DOHH2 (cell line): ENCODE results near the gene PIAS2.

ENCODE experiments used
- H3F3A ChIP-seq: fragments of 200-600 bp; sonication (generic), shearing (Covaris generic); 2 replicates; pipeline ENCODE4 v1.6.0; 2016; ENCODE audit warnings: antibody characterized with exemption, mild to moderate bottlenecking; ENCODE audit not compliant: control insufficient read depth, insufficient read depth
- H3K27ac ChIP-seq: fragments of 200-600 bp; sonication (generic); 2 replicates; pipeline ENCODE4 v1.5.1; 2014; ENCODE audit warnings: low read depth, mild to moderate bottlenecking, low read length, moderate library complexity
- H3K27me3 ChIP-seq: fragments of 200-600 bp; sonication (generic); 2 replicates; pipeline ENCODE4 v1.6.1; 2014; ENCODE audit warnings: mild to moderate bottlenecking, low read length, mixed read lengths; ENCODE audit not compliant: control insufficient read depth
- H3K36me3 ChIP-seq: fragments of 200-600 bp; sonication (generic); 2 replicates; pipeline ENCODE4 v1.6.1; 2014; ENCODE audit warnings: mild to moderate bottlenecking, low read length, moderate library complexity, mixed read lengths; ENCODE audit not compliant: control insufficient read depth
- H3K4me1 ChIP-seq: fragments of 200-600 bp; sonication (generic); 2 replicates; pipeline ENCODE4 v1.6.1; 2014; ENCODE audit warnings: mild to moderate bottlenecking, low read length, mixed read lengths; ENCODE audit not compliant: control insufficient read depth
- H3K4me2 ChIP-seq: fragments of 200-600 bp; sonication (generic); 2 replicates; pipeline ENCODE4 v1.6.0; 2014; ENCODE audit warnings: mild to moderate bottlenecking, low read length, moderate library complexity
- H3K4me3 ChIP-seq: fragments of 200-600 bp; sonication (generic); 2 replicates; pipeline ENCODE4 v1.5.1; 2014; ENCODE audit warnings: mild to moderate bottlenecking, low read length, mixed read lengths
- H3K79me2 ChIP-seq: fragments of 200-600 bp; sonication (generic); 2 replicates; pipeline ENCODE4 v1.6.1; 2014; ENCODE audit warnings: mild to moderate bottlenecking, low read length, mixed read lengths; ENCODE audit not compliant: control insufficient read depth
- H3K9me2 ChIP-seq: fragments of 200-600 bp; sonication (generic); replicated peaks from 2 replicates; pipeline ENCODE4 v1.6.1; 2014; ENCODE audit warnings: mild to moderate bottlenecking, low read length, mixed read lengths; ENCODE audit not compliant: control insufficient read depth
- H3K9me3 ChIP-seq: fragments of 200-600 bp; sonication (generic); 2 replicates; pipeline ENCODE4 v1.6.1; 2014; ENCODE audit warnings: antibody characterized with exemption, low read length, mixed read lengths; ENCODE audit not compliant: control insufficient read depth, insufficient read depth
- H4K20me1 ChIP-seq: fragments of 200-600 bp; sonication (generic); 2 replicates; pipeline ENCODE4 v1.6.0; 2014; ENCODE audit warnings: low read depth, mild to moderate bottlenecking, antibody characterized with exemption, low read length, moderate library complexity; ENCODE audit not compliant: control insufficient read depth, insufficient read depth
- EZH2phosphoT487 ChIP-seq: fragments of 200-600 bp; sonication (generic); IDR thresholded peaks from 2 replicates; pipeline ENCODE4 v1.6.1; 2017; ENCODE audit warnings: borderline replicate concordance, mild to moderate bottlenecking, antibody characterized with exemption, low read length, moderate library complexity, mixed read lengths
- TF ChIP-seq, protein P1 (sequence below): fragments of 200-600 bp; sonication (generic); IDR thresholded peaks from one replicate; pipeline ENCODE4 v1.5.1; 2014; ENCODE audit warnings: antibody characterized with exemption, mild to moderate bottlenecking, low read depth, low read length; ENCODE audit not compliant: poor library complexity, severe bottlenecking

Gene PIAS2

DNA sequence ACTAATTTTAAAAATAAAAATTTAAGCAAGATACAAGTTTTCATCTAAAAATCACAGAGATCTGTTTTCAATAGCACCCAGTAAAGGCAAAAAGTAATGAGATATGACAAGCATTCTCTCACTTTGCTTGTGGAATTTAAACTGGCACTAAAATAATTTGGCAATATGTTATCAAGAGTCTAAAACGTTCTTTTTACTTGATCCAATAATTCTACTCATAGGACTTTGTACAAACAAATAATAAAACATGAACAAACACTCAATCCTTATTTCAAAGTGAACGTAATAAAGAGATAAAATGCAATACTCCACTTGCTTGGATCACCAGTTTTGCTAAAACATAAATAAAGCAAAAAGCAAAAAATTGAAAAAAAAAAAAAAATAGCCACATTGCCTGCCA is 30.4 kb downstream of the PIAS2 start:
- peaks cover 20% of the 10 kb centered on the region for H3K9me3 ChIP-seq
- H3F3A ChIP-seq, result no peaks in the 10 kb centered on the region
- peaks cover 5% of the 10 kb centered on the region for H3K4me1 ChIP-seq
- H3K27me3 ChIP-seq, result no peaks in the 10 kb centered on the region
- no peaks in the 10 kb centered on the region for H4K20me1 ChIP-seq
- no peaks in the 10 kb centered on the region for H3K9me2 ChIP-seq
- TF ChIP-seq, protein P1, sequence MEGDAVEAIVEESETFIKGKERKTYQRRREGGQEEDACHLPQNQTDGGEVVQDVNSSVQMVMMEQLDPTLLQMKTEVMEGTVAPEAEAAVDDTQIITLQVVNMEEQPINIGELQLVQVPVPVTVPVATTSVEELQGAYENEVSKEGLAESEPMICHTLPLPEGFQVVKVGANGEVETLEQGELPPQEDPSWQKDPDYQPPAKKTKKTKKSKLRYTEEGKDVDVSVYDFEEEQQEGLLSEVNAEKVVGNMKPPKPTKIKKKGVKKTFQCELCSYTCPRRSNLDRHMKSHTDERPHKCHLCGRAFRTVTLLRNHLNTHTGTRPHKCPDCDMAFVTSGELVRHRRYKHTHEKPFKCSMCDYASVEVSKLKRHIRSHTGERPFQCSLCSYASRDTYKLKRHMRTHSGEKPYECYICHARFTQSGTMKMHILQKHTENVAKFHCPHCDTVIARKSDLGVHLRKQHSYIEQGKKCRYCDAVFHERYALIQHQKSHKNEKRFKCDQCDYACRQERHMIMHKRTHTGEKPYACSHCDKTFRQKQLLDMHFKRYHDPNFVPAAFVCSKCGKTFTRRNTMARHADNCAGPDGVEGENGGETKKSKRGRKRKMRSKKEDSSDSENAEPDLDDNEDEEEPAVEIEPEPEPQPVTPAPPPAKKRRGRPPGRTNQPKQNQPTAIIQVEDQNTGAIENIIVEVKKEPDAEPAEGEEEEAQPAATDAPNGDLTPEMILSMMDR, result no peak
- TF ChIP-seq EZH2phosphoT487, result no peak
- no peak overlapping the region for H3K27ac ChIP-seq
- peaks cover 33% of the 10 kb centered on the region for H3K36me3 ChIP-seq
- H3K4me3 ChIP-seq, result no peak overlapping the region
- peaks cover 89% of the 10 kb centered on the region for H3K79me2 ChIP-seq
- H3K4me2 ChIP-seq, result no peak overlapping the region

DNA sequence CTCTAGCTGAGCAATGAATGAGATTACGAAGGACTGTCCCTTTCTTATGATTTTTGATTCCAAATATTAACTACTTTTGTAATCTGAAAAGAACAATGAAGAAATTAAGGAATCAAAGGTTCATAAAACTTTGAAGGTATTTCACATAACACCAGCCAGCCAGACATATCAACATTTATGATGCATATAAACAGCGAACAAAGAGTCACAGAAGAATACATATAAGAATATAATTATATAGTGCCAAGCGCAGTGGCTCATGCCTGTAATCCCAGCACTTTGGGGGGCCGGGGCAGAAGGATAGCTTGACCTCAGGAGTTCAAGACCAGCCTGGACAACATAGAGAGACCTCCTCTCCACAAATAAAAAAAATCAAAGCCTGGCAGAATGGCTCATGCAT is 34.1 kb downstream of the PIAS2 start:
- H4K20me1 ChIP-seq, result no peaks in the 10 kb centered on the region
- no peak overlapping the region for H3K4me3 ChIP-seq
- no peaks in the 10 kb centered on the region for H3F3A ChIP-seq
- peaks cover 24% of the 10 kb centered on the region for H3K36me3 ChIP-seq
- H3K27ac ChIP-seq, result no peak overlapping the region
- no peaks in the 10 kb centered on the region for H3K4me1 ChIP-seq
- no peaks in the 10 kb centered on the region for H3K9me2 ChIP-seq
- H3K27me3 ChIP-seq, result no peaks in the 10 kb centered on the region
- TF ChIP-seq EZH2phosphoT487, result no peak
- TF ChIP-seq, protein P1, result no peak
- no peak overlapping the region for H3K4me2 ChIP-seq
- H3K79me2 ChIP-seq, result peaks cover 84% of the 10 kb centered on the region
- H3K9me3 ChIP-seq, result peaks cover 9% of the 10 kb centered on the region

GRCh38 chr18:46877329-46877987 is 39.8 kb downstream of the PIAS2 start:
- Histone ChIP-seq H3K9me3 (peaks cover 18% of the 10 kb centered on the region), H3K36me3 (peaks cover 38% of the 10 kb centered on the region), H3K27ac (peak overlapping the region; percentile 35; the same call in 1 of the 2 replicates), H3K4me3 (no peak overlapping the region), H3K4me2 (no peak overlapping the region), H3K27me3 (no peaks in the 10 kb centered on the region), H3K4me1 (peaks cover 9% of the 10 kb centered on the region), H3F3A (no peaks in the 10 kb centered on the region), H3K9me2 (no peaks in the 10 kb centered on the region), H3K79me2 (peaks cover 58% of the 10 kb centered on the region), H4K20me1 (no peaks in the 10 kb centered on the region)
- no peak for TF ChIP-seq EZH2phosphoT487
- TF ChIP-seq, protein P1, result no peak
